Progenitor cell of endocrine pancreas (in vitro differentiated cells): ENCODE measurements around the gene PTH2. TPM values are rescaled to one million over a fixed set of nuclear protein-coding genes. Genes with fewer than 3 reads are reported as not detected.

ENCODE experiments used
- DNase-seq: peaks from one replicate; pipeline ENCODE4 v3.0.0; 2021; ENCODE audit warnings: low spot score; ENCODE audit not compliant: unreplicated experiment
- H3K27ac Mint-ChIP-seq: 2 replicates; pipeline ENCODE4 v1.8.0; 2021; ENCODE audit warnings: mild to moderate bottlenecking, moderate library complexity, mixed read lengths
- H3K27me3 Mint-ChIP-seq: 2 replicates; pipeline ENCODE4 v1.8.0; 2021; ENCODE audit warnings: mixed read lengths
- H3K36me3 Mint-ChIP-seq: 2 replicates; pipeline ENCODE4 v1.8.0; 2022; ENCODE audit warnings: mixed read lengths; ENCODE audit not compliant: insufficient read depth
- H3K4me1 Mint-ChIP-seq: 2 replicates; pipeline ENCODE4 v1.8.0; 2021; ENCODE audit warnings: low read depth, mixed read lengths
- H3K4me3 Mint-ChIP-seq: 2 replicates; pipeline ENCODE4 v1.8.0; 2021; ENCODE audit warnings: low read depth, mild to moderate bottlenecking, moderate library complexity, mixed read lengths
- H3K9me3 Mint-ChIP-seq: 2 replicates; pipeline ENCODE4 v1.8.0; 2021; ENCODE audit warnings: low read depth, mixed read lengths
- total RNA-seq: library from RNA; stranded (reverse); gene quantifications from 2 replicates; pipeline ENCODE4 v1.2.1, GENCODE V29; 2021
- TF ChIP-seq, protein P1 (sequence below): fragments of 200-600 bp; sonication (generic); IDR thresholded peaks from one replicate; pipeline ENCODE4 v1.5.0; 2021; ENCODE audit warnings: antibody characterized with exemption, mild to moderate bottlenecking; ENCODE audit not compliant: unreplicated experiment

The PTH2 gene
- total RNA-seq, 1 donor from 2014 or later = not detected

DNA sequence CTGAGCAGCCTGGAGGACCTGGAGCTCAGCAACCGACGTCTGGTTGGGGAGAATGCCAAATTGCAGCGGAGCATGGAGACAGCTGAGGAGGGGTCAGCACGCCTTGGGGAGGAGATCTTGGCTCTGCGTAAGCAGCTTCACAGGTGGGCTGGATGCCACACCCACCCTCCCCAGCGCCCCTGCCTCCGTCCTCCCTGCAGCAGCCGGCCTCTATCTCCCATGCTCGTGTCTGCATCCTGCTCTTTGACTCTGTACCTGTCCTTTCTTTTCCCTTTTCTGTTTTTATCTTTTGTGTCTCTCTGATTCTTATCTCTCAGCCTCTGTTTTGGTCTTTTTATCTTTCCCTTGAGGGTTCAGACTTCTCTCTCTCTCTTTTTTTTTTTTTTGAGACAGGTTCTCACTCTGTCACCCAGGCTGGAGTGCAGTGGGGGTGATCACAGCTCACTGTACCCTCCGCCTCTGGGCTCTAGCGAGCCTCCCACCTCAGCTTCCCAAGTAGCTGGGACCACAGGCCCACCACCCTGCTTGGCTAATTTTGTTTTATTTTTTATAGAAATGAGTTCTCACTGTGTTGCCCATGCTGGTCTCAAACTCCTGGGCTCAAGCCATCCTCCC is 25.1 kb downstream of the PTH2 start:
- H3K27me3 Mint-ChIP-seq = peaks cover 26% of the 10 kb centered on the region
- H3K9me3 Mint-ChIP-seq = no peaks in the 10 kb centered on the region
- H3K4me3 Mint-ChIP-seq = no peak overlapping the region
- no peak overlapping the region for H3K27ac Mint-ChIP-seq
- no peaks in the 10 kb centered on the region for H3K36me3 Mint-ChIP-seq
- TF ChIP-seq, protein P1, sequence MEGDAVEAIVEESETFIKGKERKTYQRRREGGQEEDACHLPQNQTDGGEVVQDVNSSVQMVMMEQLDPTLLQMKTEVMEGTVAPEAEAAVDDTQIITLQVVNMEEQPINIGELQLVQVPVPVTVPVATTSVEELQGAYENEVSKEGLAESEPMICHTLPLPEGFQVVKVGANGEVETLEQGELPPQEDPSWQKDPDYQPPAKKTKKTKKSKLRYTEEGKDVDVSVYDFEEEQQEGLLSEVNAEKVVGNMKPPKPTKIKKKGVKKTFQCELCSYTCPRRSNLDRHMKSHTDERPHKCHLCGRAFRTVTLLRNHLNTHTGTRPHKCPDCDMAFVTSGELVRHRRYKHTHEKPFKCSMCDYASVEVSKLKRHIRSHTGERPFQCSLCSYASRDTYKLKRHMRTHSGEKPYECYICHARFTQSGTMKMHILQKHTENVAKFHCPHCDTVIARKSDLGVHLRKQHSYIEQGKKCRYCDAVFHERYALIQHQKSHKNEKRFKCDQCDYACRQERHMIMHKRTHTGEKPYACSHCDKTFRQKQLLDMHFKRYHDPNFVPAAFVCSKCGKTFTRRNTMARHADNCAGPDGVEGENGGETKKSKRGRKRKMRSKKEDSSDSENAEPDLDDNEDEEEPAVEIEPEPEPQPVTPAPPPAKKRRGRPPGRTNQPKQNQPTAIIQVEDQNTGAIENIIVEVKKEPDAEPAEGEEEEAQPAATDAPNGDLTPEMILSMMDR = no peak
- no peak for DNase-seq
- peaks cover 2% of the 10 kb centered on the region for H3K4me1 Mint-ChIP-seq

DNA sequence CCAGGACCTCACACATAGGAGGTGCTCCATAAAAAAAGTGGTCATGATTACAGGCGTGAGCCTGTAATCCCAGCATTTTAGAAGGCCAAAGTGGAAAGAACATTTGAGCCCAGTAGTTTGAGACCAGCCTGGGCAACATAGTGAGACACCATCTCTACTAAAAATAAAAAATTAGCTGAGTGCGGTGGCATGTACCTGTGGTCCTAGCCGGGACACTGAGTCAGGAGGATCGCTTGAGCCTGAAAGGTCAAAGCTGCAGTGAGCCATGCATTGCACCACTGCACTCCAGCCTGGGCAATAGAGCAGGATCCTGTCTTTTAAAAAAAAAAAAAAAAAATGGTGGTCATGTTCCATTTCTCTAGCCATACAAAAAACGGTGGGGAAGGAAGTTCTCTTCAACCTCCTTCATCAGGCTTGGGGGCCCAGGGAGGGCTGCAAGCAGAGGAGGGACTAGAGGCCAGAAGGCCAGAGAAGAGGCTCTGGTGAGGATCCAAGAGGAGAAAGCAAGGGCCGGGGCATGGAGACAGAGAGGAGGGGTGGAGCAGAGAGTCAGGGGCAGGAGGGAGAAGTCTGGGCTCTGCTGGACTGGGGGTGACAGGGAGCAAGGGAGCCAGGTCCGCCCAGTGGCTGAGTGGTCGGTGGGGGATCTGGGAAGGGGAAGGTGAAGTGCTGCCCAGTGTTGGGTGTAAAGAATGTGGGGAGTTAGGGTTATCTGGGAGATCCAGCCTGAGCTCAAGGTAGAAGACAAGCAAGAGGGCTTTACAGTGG is 26.3 kb downstream of the PTH2 start:
- H3K9me3 Mint-ChIP-seq = no peaks in the 10 kb centered on the region
- H3K27ac Mint-ChIP-seq = no peak overlapping the region
- TF ChIP-seq, protein P1 = no peak
- H3K4me1 Mint-ChIP-seq = peaks cover 2% of the 10 kb centered on the region
- H3K4me3 Mint-ChIP-seq = no peak overlapping the region
- H3K27me3 Mint-ChIP-seq = peaks cover 34% of the 10 kb centered on the region
- no peaks in the 10 kb centered on the region for H3K36me3 Mint-ChIP-seq
- DNase-seq = no peak

DNA sequence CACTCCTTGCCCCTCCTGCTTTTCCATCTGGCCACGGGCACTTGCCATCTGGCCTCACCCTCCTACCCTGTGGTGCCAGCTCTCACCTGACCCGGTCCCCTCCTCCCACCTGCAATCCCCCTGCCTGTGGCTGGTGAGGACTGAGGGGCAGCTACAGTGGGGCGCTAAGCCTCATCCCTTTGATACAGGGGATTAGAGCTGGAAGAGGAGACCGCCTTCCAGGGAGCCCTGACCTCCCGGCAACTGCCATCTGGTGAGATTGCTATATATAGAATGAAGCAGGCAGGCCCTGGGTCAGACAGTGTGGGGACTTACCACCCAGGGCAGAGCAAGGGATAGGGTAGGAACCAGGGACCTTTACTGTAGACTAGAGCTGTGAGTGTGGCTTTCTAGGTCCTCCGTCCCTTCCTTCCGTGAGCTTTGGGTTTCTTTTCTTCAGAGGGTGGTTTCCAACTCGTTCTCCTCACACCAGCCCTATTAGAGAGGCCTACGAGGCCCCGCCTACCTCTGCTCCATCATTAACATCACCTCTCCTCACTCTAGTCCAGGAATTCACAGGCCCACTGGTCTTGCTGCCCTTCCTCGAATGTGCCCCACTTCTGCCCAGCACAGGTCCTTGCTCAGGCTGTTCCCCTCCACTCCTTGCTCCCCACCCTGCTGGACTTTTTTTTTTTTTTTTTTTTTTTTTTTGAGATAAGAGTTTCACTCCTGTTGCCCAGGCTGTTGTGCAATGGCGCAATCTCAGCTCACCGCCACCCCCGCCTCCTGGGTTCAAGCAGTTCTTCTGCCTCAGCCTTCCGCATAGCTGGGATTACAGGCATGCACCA is 27.4 kb downstream of the PTH2 start:
- no peak for DNase-seq
- H3K4me3 Mint-ChIP-seq = no peak overlapping the region
- TF ChIP-seq, protein P1 = no peak
- no peaks in the 10 kb centered on the region for H3K36me3 Mint-ChIP-seq
- peaks cover 30% of the 10 kb centered on the region for H3K27me3 Mint-ChIP-seq
- H3K27ac Mint-ChIP-seq = no peak overlapping the region
- H3K4me1 Mint-ChIP-seq = peaks cover 2% of the 10 kb centered on the region
- no peaks in the 10 kb centered on the region for H3K9me3 Mint-ChIP-seq

DNA sequence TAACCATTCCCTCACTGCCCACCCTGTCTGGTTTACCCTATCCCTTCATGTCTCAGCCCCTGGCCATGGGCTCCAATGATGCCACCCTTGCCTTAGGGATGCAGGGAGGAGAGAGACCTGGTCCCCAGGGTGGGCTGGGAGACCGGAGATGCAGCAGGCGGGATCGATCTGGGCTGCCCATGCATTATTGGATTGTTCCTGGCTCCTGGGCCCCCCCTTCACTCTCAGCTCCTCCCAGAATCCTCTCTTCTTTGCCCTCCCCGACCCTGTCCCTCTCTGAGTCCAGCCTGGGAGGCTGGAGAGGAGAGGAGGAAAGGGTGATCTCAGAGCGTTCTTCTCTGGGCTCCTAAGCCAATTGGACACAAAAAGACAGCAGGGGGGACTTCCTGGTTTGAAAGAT is 29.4 kb downstream of the PTH2 start:
- Mint-ChIP-seq H3K4me3 (no peak overlapping the region), H3K27me3 (peaks cover 35% of the 10 kb centered on the region), H3K27ac (no peak overlapping the region)

More for the DNA sequence above, 29.4 kb downstream of the PTH2 start:
- H3K4me1 Mint-ChIP-seq = peaks cover 2% of the 10 kb centered on the region
- DNase-seq = no peak
- no peaks in the 10 kb centered on the region for H3K36me3 Mint-ChIP-seq
- H3K9me3 Mint-ChIP-seq = no peaks in the 10 kb centered on the region
- TF ChIP-seq, protein P1 = no peak
